NCI-H1436 treated with DMSO at 0.1 percent for 48 hours (cell line): ENCODE measurements around the gene SYS1.

Experiments used
- DNase-seq: peaks from one replicate; lab custom pipeline; 2025; lab: John Stamatoyannopoulos, UW

Gene SYS1

DNA sequence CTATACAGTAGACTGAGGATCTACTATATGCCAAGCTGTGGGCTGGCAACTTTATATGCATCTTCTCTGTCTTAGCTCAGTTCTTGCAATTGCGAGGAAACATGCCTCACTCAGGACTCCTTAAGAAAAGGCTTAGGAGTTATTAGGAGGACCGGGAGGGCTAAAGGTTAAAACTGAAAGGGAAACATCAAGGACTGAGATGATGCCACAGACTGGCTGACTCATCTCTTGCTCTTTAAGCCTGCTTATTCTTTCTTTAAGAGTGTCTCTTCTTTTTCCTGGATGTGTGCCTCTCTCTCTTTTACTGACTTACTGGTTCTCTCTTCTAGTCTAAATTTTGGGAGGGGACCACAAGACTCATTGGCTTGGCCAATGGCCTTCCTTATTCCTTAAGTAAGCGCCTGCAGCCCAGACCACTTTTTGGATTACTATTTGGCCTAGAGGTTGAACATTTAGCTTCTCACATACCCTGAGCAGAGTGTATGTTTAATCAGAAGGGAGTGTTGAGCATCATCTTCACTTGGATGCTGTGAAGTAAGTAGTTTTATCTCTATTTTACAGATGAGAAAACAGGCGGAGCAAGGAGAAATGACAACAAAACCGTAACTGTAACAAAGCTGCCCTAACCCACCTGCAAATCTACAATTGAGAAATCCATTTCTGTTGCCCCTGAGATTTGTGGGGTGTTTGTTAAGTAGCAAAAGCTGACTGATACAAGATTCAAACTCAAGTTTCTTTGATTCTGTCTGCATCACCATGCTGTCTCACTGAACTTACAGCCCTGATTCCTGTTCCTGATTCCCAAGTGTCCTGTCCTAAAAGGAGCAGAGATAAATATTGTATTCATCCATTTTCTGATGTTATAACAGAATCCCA is 7.5 kb upstream of the SYS1 start:
- DNase-seq: no peak

DNA sequence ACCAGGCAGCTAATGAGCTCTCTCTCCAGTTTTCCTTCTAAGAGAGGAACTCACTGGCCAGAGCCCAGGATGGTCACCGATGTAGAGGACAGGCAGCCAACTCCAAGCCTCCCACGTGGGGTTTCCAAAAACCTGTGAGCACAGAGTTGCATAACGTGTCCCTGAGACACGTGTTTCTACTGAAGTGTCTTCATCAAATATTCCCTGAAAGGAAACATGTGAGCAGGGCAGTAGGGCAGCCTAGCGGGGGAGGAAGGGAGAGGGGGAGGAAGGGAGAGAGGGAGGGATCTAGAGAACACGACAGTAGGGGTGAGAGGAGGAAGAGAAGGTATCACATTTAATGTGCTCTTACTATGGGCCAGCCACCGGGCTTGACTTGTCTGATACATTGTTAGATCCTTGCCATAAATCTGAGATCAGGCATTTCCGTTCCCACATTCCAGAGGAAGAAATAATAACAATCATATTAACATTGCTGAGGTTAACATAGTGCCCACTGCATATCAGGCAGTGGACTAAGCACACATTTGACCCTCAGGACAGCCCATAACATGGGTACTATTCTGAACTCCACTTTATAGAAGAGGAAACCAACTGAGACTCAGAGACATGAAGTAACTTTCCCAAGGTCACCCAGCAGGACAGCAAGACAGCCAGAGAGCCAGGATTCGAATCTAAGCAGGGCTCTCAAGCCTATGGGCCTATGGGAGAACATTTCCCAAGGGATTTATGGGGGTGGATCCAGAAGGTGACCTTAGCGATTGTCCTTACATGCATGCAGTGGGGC is 4.5 kb upstream of the SYS1 start:
- DNase-seq: no peak

DNA sequence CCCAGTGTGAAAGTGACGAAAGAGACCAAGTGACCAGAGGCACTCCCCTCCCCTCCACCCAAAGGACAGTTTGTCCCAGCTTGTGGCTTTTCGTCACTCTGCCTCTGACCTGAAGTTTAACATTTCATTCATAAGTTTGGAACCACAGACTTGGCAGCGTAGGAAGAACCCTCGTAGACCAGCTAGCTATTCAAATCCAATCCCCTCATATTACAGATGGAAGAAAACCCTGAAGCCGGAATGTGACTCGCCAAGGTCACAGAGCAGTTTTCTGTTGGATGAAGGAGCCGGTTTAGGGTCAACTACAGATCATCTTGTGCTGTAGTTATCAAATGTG is 3.9 kb upstream of the SYS1 start:
- DNase-seq: no peak

DNA sequence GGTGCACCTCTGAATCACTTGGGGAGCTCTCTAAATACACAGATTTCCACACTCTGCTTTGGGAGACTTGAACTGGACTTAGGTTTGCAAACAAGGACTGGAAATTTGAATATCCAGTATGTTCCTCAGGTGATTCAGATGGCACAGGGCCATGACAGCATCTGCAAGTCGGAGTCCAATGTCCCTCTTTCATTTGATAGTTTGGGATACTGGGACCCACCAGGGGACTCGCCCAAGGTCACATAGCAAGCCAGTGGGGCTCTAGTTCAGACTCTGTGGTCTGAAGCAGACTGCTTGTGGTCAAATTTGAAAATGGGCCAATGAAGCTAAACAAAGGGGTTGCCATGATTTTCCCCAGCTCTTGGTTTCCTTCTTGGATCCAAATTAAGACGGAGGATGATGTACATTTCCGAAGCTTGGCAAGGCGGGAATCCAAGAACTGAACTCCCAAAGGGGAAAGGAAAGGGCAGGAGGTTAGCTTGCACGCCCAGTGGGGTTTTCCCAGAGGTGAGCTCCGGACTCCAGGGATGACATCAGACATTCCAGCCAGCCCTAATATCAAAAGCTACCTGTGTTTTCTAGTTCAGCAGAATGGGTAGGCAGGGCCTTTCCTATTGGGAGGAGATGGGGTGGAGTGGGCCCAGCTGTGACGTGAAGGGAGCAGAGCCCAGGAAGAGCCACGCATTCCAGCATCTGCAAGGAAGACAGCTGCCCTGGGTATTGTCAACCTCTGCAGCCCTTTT is 3.4 kb upstream of the SYS1 start:
- DNase-seq: no peak

DNA sequence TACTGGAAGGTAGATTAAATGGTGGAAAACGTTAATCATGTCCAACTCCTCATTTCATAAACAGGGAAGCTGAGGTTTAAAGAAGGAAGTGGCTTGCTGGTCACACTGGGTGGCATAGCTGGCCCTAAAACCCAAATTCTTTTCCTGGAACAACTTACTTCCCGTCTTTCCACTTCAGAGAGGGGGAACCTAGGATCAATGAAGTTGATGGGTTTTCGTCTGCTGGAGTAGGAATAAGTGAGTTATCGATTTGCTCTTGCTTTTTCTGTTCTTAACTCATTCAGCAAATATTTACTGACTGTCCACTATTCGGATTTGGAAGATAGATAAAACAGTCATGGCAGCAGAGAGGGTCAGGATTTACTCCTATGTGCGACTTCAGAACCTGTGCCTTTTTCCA is 1.2 kb upstream of the SYS1 start:
- no peak for DNase-seq

DNA sequence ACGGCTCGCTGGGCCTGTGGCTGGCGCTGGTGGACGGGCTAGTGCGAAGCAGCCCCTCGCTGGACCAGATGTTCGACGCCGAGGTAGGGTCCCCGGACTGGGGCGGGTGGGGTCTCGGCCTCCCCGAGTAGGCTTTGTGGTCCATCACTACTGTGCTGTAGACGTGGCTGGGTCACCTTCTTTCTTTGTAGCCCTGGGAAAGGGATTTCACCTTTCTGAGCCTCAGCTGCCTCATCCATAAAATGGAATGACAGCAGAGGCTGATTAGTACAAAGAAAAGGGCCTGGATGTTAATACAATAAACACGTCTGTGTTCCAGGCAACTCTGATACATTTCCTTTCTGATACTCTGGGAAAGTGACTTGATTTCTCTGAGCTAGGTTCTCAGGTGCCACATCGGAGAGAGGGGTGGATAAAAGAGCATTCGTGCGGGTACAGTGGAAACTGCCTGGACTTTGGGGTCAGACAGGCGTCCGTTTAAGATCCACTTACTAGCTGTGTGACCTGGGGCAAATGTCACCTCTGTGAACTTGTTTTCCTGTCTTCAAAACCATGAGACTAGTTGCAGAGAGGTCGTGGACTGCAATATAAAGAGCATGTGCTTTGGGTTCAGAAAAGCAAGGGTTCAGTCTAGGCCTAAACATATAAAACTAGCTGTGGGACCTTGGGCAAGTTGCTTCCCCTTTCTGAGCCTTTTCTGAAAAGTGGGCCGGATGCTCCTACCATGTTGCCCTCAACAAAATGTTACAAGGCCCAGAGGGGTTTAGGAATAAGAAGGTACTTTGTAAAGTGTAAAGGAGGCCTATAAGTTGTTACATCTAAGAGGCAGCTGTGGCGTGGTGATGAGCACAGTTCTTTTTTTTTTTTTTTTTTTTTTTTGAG is 896 bp downstream of the SYS1 start:
- DNase-seq: no peak

DNA sequence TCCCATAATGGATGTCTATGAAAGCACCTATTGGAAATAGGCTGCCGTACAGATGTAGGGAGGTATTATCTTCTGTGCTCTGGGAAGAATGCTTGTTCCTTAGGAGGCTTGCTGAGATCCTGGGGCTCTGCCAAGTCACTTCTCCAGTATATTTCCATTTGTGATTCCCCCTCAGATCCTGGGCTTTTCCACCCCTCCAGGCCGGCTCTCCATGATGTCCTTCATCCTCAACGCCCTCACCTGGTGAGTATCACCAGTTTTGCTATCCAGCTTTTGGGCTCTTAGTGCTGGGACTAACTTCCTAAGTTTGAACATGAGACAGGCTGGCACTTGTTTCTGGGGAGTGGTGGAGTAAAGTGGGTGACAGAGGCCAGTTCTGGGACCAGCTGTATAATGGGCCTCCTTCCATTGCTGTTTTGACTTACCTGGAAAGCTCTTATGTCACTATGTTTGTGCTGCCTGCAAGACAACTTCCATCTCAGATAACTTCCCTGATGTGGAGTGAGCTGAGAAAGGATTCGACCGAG is 2.6 kb downstream of the SYS1 start:
- DNase-seq: no peak

DNA sequence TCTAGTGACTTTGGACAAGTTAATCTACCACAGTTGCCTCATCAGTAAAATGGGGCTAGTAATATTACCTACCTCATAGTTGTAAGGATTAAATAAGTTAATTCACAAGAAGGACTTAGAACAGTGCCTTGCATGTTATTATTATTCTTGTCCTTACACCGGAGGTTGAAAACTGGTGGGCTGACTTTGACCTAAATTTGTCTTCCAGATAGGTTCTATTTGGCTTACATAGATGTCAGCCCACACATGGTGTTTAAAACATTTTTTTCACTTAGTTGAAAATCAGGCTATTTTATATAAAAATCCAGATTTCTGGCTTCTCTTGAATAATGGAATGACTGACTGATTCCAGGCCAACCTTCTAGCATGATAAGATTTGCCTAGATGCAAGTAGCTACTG is 3.2 kb downstream of the SYS1 start:
- no peak for DNase-seq

DNA sequence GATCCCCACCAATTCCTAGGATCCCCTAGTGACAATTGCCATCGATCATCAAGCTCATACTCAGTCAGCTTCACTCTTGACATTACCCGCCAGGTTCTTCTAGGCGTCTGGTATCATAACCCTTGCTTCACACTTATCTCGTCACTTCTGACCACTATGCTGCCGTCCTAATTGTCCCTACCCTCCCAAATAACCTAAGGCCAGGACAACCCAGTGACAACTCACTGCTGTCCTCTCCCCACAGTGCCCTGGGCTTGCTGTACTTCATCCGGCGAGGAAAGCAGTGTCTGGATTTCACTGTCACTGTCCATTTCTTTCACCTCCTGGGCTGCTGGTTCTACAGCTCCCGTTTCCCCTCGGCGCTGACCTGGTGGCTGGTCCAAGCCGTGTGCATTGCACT is 3.7 kb downstream of the SYS1 start:
- no peak for DNase-seq

DNA sequence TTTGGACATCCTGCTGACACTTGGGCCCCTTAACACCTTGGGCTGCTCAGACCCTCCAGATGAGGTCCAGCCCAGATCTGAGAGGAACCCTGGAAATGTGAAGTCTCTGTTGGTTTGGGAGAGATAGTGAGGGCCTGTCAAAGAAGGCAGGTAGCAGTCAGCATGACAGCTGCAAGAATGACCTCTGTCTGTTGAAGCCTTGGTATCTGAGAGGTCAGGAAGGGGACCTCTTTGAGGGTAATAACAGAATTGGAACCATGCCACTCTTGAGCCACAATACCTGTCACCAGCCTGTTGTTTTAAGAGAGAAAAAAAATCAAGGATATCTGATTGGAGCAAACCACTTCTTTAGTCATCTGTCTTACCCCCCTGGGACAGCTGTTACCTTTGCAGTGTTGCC is 4.2 kb downstream of the SYS1 start:
- DNase-seq: no peak

DNA sequence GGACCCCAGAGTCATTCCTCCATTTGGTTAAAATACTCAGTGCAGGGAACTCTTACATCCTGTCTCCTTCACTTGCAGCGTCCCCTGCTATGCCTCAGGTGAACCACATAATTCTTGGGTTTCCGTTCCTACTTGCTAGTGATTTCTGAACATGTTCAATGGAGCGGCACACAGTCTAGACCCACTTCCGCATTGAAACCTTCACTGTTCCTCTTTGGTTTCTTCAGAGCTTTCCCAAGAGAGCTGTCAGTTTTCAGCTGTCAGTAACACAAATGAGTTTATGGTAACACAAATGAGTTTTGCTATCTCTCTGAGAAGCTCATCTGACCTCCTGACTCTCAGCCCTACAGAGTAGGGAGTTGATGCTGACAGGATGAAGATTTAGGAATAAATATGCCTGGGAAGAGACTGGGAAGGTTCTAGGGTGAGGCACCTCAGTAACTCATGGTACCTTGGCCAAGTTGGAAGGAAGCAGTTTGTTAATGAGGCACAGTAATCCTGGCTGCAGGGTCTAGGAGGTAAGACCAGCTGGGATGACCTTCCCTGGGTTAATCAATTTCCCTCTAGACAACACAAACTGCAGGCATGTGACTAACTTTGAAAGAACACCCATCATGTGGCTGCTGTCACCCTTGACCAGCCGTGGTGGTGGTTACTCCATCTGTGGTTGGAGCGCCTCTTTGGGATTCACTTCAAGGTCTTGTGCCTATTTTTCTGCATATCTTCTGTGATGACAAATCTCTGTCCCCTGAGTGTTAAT is 5.4 kb downstream of the SYS1 start:
- DNase-seq: no peak

DNA sequence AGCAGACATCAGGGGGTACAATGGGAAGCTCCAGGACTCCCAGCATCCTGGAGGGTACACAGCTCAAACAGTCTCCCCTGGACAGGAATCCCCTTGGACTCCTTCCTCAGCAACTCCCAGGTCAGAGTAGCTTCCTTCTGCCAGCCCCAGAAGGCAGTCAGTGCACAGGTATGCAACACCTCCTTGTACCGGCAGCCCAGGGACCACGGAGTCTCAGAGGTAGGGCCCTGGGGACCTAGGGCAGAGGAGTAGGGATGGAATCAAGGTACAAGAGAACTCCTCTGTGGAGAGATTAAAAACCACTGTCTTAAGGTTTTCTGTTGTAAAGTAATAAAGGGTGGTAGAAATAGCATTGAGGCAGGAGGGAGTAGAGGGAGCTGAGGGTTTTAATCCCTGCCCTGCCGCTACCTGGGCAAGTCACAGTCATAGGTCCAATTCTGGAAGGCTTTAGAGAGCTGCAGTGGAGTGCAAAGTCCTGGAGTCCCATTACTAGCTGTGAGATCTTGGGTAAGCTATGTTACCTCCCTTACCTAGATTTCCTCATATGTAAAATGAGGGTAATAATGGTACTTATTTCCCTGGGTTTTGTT is 7.7 kb downstream of the SYS1 start:
- no peak for DNase-seq

DNA sequence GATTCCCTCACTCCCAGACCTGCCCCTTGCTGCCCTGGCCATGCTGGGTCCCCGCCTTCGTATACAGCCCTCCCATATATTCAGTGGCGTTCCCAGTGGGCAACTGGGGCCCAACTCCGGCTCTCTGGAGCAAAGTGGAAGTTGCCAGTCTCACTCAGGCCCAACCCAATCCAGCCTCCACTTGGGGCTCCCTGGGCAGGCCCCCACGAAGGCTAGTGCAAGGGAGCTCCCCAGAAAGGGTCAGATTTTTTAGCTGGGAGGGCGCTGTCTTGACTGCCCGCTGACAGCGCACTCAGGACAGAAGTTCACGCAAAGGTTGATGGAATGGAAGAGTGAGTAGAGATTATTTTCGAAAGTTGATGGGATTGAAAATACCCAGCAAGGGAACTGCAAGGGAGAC is 9.3 kb downstream of the SYS1 start:
- DNase-seq: no peak

DNA sequence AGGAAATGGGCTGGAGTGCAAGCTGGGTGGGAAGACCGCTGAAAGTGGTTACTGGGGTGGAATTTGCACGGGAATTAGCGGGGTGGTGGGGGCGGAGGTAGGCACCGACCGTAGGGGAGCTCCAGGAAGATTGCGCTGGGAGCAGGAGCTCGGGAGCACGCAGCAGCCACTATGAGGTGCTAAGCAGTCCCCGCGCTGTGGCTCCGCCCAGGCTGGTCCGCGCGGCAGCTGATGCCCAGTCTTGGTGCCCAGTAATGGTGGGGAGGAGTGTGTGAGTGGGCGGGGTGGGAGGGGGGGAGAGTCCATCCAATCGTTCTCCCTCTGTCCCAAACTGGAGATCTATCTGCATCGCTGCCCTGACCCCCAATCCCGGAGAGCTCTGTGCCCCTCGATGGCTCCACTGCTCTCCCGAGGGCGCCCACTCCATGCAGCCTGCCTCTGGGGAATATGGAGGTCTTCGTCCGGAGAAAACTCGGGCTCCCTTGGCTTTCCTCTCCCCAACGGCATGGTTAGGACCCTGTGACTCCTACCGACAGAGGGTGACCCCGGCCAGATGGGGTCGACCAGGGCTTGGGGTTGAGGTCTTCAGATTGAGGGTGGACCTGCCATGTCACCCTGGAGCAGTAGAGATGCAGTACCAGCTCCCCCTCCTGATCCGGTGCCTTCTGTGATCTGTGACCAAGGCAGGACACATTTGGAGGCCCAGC is 9.8 kb downstream of the SYS1 start:
- no peak for DNase-seq

DNA sequence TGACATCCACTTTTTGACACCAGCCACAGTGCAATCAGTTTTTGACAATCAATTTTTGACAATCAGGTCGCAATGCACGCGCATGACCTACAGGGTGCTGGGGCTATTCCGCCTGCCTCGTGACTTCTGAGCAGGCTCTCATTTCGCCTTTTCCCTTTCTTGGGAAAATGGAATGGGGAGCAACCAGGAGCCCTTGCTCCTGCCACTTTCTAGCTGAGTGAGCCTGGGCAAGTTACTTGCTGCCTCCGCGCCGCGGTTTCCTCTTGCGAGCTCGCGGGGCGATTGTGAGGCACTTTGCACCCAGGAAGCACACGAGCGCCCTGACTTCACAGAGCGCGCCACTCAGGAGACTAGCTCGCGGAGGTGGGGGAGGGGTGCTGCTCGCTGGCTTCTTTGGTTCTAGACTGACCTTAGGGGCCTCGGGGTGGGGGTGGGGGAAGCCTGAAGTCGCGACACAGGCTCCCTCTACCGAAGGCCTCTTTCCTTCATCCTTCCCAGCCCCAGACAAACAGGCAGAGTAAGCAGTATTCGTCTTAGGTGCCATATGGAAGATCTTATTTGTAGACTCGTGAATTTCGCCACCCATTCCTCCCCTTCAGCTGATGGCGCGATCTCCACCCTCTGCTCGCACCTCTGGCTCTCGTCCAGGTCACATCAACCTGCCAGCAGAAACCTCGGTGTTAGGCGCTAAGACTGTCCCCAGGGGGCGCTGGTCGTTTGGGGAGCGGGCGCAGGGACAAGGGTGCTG is 10.6 kb downstream of the SYS1 start:
- DNase-seq: peak; percentile 4

DNA sequence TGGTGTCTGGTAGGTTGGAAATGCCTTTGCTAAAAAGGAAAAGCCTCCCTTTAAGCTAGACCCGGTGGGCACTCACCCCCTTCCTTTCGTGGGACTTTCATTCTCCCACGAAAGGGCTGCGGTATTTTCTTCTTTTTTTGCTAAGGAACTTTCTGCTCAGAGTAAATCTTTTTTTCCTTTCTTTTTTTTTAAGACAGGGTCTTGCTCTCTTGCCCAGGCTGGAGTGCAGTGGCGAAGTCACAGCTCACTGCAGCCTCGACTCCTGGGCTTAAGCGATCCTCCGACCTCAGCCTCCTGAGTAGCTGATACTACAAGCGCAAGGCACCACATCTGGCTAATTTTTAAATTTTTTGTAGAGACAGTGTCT is 11.1 kb downstream of the SYS1 start:
- no peak for DNase-seq

DNA sequence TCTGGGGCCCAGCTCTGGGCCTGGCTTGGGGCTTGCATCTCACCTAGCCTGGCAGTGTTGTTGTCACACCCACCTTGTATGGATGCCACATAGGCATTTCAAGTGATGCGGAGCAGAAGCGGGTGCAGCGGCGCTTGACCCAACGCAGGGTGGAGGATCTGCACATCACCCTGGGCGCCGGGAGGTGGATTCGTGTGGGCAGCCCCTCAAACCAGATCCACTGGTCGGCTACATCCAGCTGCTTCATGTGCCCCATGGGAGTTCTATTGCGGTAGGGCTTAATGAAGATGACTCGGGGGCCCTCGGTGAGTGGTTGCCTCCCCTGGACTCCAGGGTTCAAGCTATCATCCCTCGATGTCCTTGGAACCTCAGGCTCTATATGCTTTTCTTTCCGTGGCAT is 12.0 kb downstream of the SYS1 start:
- DNase-seq: no peak

DNA sequence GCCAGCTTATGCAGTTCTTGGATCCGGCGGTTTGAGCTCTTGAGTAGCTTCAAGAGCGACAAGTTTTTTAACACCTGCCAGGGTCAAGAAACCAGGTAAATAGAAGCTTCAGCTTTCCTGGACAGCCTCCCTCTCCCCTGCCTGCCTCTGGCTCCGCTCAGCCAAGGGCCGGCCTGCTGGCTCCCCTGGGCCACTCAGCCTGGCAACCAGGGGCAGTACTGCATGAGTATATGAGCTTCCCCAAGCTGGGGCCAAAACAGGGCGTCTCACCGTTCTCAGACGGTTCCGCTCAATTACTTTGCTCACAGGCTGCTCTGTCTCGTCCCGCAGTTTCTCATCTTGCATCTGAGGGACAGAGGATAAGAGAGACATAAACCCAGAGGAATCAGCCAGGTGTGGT is 14.3 kb downstream of the SYS1 start:
- DNase-seq: no peak

DNA sequence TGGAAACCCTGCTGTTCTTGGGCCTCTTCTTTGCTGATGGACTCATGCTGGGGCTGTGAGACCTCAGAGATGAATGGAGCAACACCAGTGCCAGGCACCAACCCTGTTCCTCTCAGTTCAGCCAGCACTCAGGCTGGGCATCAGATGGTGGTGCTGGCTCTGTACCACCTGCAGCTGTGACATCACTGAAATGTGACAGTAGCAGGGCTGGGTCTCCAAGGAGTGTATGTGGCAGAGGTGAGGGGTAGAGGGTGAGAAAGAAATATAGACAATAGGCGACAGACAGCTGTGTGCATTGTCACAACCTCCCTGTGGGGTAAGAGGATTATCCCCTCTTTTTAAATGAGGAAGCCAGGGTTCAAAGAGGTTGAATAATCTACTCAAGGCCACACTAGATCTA is 15.2 kb downstream of the SYS1 start, which contains the start of gene TP53TG5:
TP53TG5 (minus strand) TSS at position 135 of the 400 bp plus-strand sequence; CDS start at position 46, 89 bp downstream.
- DNase-seq: no peak
